Right lobe of liver (tissue), 6 donors: ENCODE data around the gene PLK5. TPM values are rescaled to one million over a fixed set of nuclear protein-coding genes. Genes with fewer than 3 reads are reported as not detected.

Experiments
- ATAC-seq, 4 donors: fragments of 200-7000 bp; cut with Tn5 transposase; one replicate each; pipeline ENCODE4 v1.9.1; 2020; ENCODE audit warnings: mild to moderate bottlenecking in 4 of 4, moderate library complexity in 4 of 4
- DNase-seq, 3 donors: peaks; one replicate each; pipeline ENCODE4 v3.0.0-alpha.2; 2020
- H3K27ac ChIP-seq, 3 donors: fragments of 200-600 bp; one replicate each; pipeline ENCODE4 v1.8.0; 2022
- H3K27me3 ChIP-seq, 2 donors: fragments of 200-600 bp; one replicate each; pipeline ENCODE4 v1.8.0; 2022
- H3K36me3 ChIP-seq, 4 donors: fragments of 200-600 bp; sonication (generic) in 1 of 4; one replicate each; pipeline versions ENCODE4 v1.5.1 to v1.8.0; 2017 to 2022; ENCODE audit warnings: control low read depth in 1 of 4
- H3K4me1 ChIP-seq, 4 donors: fragments of 200-600 bp; sonication (generic) in 1 of 4; one replicate each; pipeline versions ENCODE4 v1.5.1 to v1.8.0; 2017 to 2022; ENCODE audit warnings: control low read depth in 1 of 4
- H3K4me3 ChIP-seq, 3 donors: fragments of 200-600 bp; one replicate each; pipeline ENCODE4 v1.8.0; 2022
- H3K9me3 ChIP-seq, 4 donors: fragments of 200-600 bp; sonication (generic) in 1 of 4; one replicate each; pipeline versions ENCODE4 v1.5.1 to v1.8.0; 2017 to 2022; ENCODE audit warnings: control low read depth in 1 of 4
- CTCF ChIP-seq, 4 donors: fragments of 200-600 bp in 3 of 4; fragments of 450-650 bp in 1 of 4; IDR thresholded peaks; one replicate each; pipeline versions ENCODE4 v1.5.1 to v1.8.0; 2016 to 2022; ENCODE audit warnings: antibody characterized with exemption in 4 of 4, mild to moderate bottlenecking in 2 of 4
- POLR2A ChIP-seq: fragments of 450-650 bp; IDR thresholded peaks from one replicate; pipeline ENCODE4 v1.6.1; 2017; ENCODE audit warnings: antibody characterized with exemption, mild to moderate bottlenecking
- WGBS: methylation state at CpG from one replicate; pipeline ENCODE4 v1.1.6; 2018; ENCODE audit warnings: low coverage, low lambda C conversion rate; ENCODE audit not compliant: insufficient coverage; ENCODE audit errors: missing lambda C conversion rate; 5-methylcytosine and 5-hydroxymethylcytosine counted together
- intact Hi-C, 2 donors: fragments of 100-400 bp; cut with DNase I; formaldehyde crosslinking; loops; one replicate each; pipeline versions ENCODE4 v1.11.2 to v1.14.1; 2022
- small RNA-seq, 2 experiments: library from RNA; depleted of rRNA; stranded (forward); fragments of <200 nt; gene quantifications; one replicate each; pipeline ENCODE3, GENCODE V24; 2016
- total RNA-seq, 6 experiments: library from RNA; depleted of rRNA in 2 of 6; stranded (reverse); fragments of >200 nt in 2 of 6; fragmentation: NEBNext Ultra II Directional in 3 of 6; extraction: Animal tissue kit (Norgen Biotek cat#: 25700) in 3 of 6; gene quantifications; one replicate each; pipeline versions ENCODE4 v1.1.0 to v1.2.4, GENCODE V29; 2016 to 2023
- donor health status: DM: no; HTN: yes; CAD: no.
- donor health status: DM: no; HTN: no; CAD: no.
- donor health status: DM: no; HTN: no; CAD: no.
- donor health status: DM: no; HTN: yes; CAD: no.
- donor health status: DM: no; HTN: yes; CAD: no.

PLK5 gene
- total RNA-seq, 6 experiments from 2014 or later, result not detected

GRCh38 chr19:1580957-1581356 lies 57.1 kb downstream of the PLK5 start:
- DNase-seq, result no peak
- Histone ChIP-seq H3K9me3 (no peaks in the 10 kb centered on the region), H3K27me3 (no peaks in the 10 kb centered on the region), H3K4me1 (no peaks in the 10 kb centered on the region), H3K36me3 (peaks cover 0 to 51% (median 12%) of the 10 kb centered on the region in 4 donors), H3K27ac (no peak overlapping the region), H3K4me3 (no peak overlapping the region)
- intact Hi-C loops, result no loop called here
- TF ChIP-seq POLR2A (no peak), CTCF (IDR thresholded peaks at IDR 0.05) (no peak)
- 100% methylated on average over 1 of the region's 22 CpGs for WGBS
- no peak for ATAC-seq

- Histone ChIP-seq H3K27me3 (no peaks in the 10 kb centered on the region), H3K36me3 (peaks cover 0 to 50% (median 12%) of the 10 kb centered on the region in 4 donors)
- intact Hi-C loops, result no loop called here
Observed at GRCh38 chr19:1582201-1582600, 58.3 kb downstream of the PLK5 start.

GRCh38 chr19:1584500-1585242 lies 60.8 kb downstream of the PLK5 start:
- Histone ChIP-seq H3K27me3 (no peaks in the 10 kb centered on the region), H3K36me3 (peaks cover 0 to 39% (median 12%) of the 10 kb centered on the region in 4 donors), H3K4me3 (no peak overlapping the region), H3K9me3 (no peaks in the 10 kb centered on the region), H3K4me1 (peaks cover 0 to 8% (median 4%) of the 10 kb centered on the region in 4 donors), H3K27ac (no peak overlapping the region)
- ATAC-seq, result no peak
- DNase-seq, result no peak
- 96% methylated on average over 25 of the region's 87 CpGs for WGBS
- no peak for TF ChIP-seq POLR2A
- no peak for TF ChIP-seq CTCF (IDR thresholded peaks at IDR 0.05)
- intact Hi-C loops, result no loop called here

More at GRCh38 chr19:1582201-1582600, 58.3 kb downstream of the PLK5 start:
- no peaks in the 10 kb centered on the region for H3K9me3 ChIP-seq
- DNase-seq (no peak), ATAC-seq (no peak)
- H3K4me3 ChIP-seq, result no peak overlapping the region
- WGBS, result 68% methylated on average over 3 of the region's 9 CpGs
- TF ChIP-seq POLR2A, result no peak
- TF ChIP-seq CTCF (IDR thresholded peaks at IDR 0.05), result no peak
- H3K27ac ChIP-seq, result no peak overlapping the region
- H3K4me1 ChIP-seq, result no peaks in the 10 kb centered on the region

GRCh38 chr19:1585243-1585580 lies 61.3 kb downstream of the PLK5 start:
- no peak overlapping the region for H3K4me3 ChIP-seq
- peak in 1 of 3 donors; percentile 46 for DNase-seq
- H3K9me3 ChIP-seq, result no peaks in the 10 kb centered on the region
- ATAC-seq, result no peak
- 100% methylated on average over 2 of the region's 13 CpGs for WGBS
- H3K27me3 ChIP-seq, result no peaks in the 10 kb centered on the region
- H3K27ac ChIP-seq, result no peak overlapping the region
- peaks cover 0 to 33% (median 12%) of the 10 kb centered on the region in 4 donors for H3K36me3 ChIP-seq
- H3K4me1 ChIP-seq, result peaks cover 0 to 8% (median 4%) of the 10 kb centered on the region in 4 donors
- intact Hi-C loops, result no loop called here
- no peak for TF ChIP-seq POLR2A
- no peak for TF ChIP-seq CTCF (IDR thresholded peaks at IDR 0.05)

Small RNA genes within 50 kb of the gene (small RNA-seq; reads per million reads assigned to genes)
- gene AC005943.2 (0 reads per million in 2 experiments), gene RN7SL477P (0 reads per million in 2 experiments)

Other genes starting within 250 kb of the PLK5 start
- 100 to 1,000 TPM in 1 of 6 experiments, 10 to 100 TPM in 5; 34.0 to 103 (median 43.8) TPM for gene FAM174C, start 248.5 kb upstream of the PLK5 start, total RNA-seq
- gene EFNA2, start 238.2 kb upstream of the PLK5 start, total RNA-seq, result 10 to 100 TPM in 1 of 6 experiments, 1 to 10 TPM in 5; 4.2 to 10.3 (median 5.6) TPM
- 100 to 1,000 TPM in 2 of 6 experiments, 10 to 100 TPM in 4; 70.1 to 210 (median 85.0) TPM for gene NDUFS7, start 140.2 kb upstream of the PLK5 start, total RNA-seq
- gene GAMT, start 122.5 kb upstream of the PLK5 start, total RNA-seq, result 100 to 1,000 TPM; 151 to 380 (median 221) TPM
- 10 to 100 TPM; 22.3 to 50.9 (median 42.2) TPM for gene DAZAP1, start 116.5 kb upstream of the PLK5 start, total RNA-seq
- 1,000 to 10,000 TPM in 2 of 6 experiments, 100 to 1,000 TPM in 4; 334 to 1,615 (median 355) TPM for gene RPS15, start 85.7 kb upstream of the PLK5 start, total RNA-seq
- gene APC2, start 74.0 kb upstream of the PLK5 start, total RNA-seq, result under 1 TPM in 3 of 6 experiments, not detected in 3; 0.06 to 0.13 (median 0.06) TPM
- gene C19orf25, start 44.9 kb upstream of the PLK5 start, total RNA-seq, result 10 to 100 TPM; 12.2 to 32.7 (median 15.3) TPM
- 1 to 10 TPM; 2.0 to 8.0 (median 3.6) TPM for gene PCSK4, start 33.7 kb upstream of the PLK5 start, total RNA-seq
- 100 to 1,000 TPM; 113 to 218 (median 177) TPM for gene REEP6, start 32.9 kb upstream of the PLK5 start, total RNA-seq
- 1 to 10 TPM; 1.8 to 6.9 (median 4.5) TPM for gene ADAMTSL5, start 11.1 kb upstream of the PLK5 start, total RNA-seq
- gene MEX3D, start 44.2 kb downstream of the PLK5 start, total RNA-seq, result 10 to 100 TPM in 3 of 6 experiments, 1 to 10 TPM in 3; 6.7 to 16.6 (median 10.3) TPM
- gene MBD3, start 68.8 kb downstream of the PLK5 start, total RNA-seq, result 10 to 100 TPM; 27.3 to 72.1 (median 30.1) TPM
- 100 to 1,000 TPM in 4 of 6 experiments, 10 to 100 TPM in 2; 59.6 to 202 (median 172) TPM for gene UQCR11, start 81.4 kb downstream of the PLK5 start, total RNA-seq
- 10 to 100 TPM; 11.0 to 30.1 (median 15.9) TPM for gene TCF3, start 128.5 kb downstream of the PLK5 start, total RNA-seq
- gene ONECUT3, start 229.4 kb downstream of the PLK5 start, total RNA-seq, result not detected